22Rv1 (cell line): Measurements from ENCODE around the gene CHPF.

Source experiments
- H3K27ac ChIP-seq: fragments of 450-650 bp; 2 replicates; pipeline ENCODE4 v1.5.1; 2017
- ZFX ChIP-seq: fragments of 450-650 bp; IDR thresholded peaks from 2 replicates; pipeline ENCODE4 v1.6.1; 2017; ENCODE audit warnings: antibody characterized with exemption, borderline replicate concordance
- TF ChIP-seq, protein P1 (sequence below): fragments of 450-650 bp; IDR thresholded peaks from 2 replicates; pipeline ENCODE4 v1.5.1; 2017; ENCODE audit warnings: mild to moderate bottlenecking

CHPF gene

DNA sequence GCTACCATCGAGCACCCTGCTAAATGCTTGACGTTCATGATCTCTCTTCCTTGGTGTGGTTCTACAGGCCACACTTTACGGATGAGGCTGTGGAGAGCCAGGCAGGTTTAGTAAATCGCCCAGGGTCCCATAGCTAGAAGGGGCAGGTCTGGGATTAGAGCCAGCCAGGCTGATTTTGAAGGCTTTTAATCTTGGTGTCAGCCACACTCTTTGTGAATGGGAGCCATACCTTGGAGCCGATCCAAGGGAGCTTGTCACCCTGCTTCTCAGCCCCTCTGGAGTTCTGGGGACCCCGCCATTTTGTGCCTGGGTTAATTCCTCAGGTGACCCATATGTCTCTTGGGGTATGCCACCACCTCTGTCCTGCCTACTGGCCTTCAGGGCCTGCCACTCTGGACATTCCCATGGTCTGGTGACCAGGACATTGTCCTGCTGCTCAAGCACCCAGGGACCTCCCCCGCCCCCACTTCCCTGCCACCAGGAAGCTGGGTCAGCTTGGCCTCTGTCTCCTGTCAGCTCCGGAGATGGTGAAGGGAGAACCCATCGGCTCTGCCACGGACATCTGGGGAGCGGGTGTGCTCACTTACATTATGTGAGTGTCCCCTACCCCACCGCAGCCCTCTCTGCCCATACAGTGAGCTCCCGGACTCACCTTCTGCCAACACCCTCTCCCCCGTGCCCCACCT, 52.2 kb downstream of the CHPF start:
- TF ChIP-seq, protein P1, sequence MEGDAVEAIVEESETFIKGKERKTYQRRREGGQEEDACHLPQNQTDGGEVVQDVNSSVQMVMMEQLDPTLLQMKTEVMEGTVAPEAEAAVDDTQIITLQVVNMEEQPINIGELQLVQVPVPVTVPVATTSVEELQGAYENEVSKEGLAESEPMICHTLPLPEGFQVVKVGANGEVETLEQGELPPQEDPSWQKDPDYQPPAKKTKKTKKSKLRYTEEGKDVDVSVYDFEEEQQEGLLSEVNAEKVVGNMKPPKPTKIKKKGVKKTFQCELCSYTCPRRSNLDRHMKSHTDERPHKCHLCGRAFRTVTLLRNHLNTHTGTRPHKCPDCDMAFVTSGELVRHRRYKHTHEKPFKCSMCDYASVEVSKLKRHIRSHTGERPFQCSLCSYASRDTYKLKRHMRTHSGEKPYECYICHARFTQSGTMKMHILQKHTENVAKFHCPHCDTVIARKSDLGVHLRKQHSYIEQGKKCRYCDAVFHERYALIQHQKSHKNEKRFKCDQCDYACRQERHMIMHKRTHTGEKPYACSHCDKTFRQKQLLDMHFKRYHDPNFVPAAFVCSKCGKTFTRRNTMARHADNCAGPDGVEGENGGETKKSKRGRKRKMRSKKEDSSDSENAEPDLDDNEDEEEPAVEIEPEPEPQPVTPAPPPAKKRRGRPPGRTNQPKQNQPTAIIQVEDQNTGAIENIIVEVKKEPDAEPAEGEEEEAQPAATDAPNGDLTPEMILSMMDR: no peak
- no peak overlapping the region for H3K27ac ChIP-seq

DNA sequence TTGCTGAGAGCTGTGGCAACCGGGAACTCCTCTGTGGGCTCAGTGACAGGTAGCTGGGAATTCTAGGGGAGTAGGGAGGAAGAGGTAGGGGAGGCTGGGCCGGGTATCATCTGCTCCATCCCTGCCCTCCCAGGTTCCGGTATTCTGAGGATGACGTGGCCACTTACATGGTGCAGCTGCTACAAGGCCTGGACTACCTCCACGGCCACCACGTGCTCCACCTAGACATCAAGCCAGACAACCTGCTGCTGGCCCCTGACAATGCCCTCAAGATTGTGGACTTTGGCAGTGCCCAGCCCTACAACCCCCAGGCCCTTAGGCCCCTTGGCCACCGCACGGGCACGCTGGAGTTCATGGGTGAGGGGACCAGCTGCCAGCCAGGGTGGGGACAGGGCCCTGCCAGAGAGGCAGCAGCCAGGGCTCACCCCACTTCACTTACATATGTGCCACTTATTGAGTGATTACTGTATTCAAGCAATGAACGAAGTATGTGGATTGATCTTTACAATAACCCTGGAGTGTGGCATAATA, 52.9 kb downstream of the CHPF start:
- TF ChIP-seq, protein P1: no peak
- TF ChIP-seq ZFX: no peak
- no peak overlapping the region for H3K27ac ChIP-seq

DNA sequence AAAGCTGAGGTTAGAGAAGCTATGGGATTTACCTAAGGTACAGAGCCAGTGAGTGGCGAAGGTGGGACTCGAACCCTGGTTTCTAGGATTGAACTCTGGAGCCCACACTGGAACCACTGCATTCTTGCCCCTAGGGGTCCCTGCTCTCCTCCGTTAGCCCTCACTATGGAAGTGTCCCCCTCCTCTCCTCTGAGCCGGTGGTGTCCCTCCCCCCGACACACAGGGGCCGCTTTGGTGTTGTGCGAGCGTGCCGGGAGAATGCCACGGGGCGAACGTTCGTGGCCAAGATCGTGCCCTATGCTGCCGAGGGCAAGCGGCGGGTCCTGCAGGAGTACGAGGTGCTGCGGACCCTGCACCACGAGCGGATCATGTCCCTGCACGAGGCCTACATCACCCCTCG, 53.4 kb downstream of the CHPF start:
- no peak for TF ChIP-seq ZFX
- TF ChIP-seq, protein P1: no peak

DNA sequence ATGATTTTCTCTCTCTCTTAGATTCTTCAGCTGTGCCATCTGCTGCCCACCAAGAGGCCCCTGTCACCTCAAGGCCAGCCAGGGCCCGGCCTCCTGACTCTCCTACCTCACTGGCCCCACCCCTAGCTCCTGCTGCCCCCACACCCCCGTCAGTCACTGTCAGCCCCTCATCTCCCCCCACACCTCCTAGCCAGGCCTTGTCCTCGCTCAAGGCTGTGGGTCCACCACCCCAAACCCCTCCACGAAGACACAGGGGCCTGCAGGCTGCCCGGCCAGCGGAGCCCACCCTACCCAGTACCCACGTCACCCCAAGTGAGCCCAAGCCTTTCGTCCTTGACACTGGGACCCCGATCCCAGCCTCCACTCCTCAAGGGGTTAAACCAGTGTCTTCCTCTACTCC, 54.3 kb downstream of the CHPF start:
- no peak overlapping the region for H3K27ac ChIP-seq
- TF ChIP-seq, protein P1: no peak
- no peak for TF ChIP-seq ZFX

More for the DNA sequence above, 53.4 kb downstream of the CHPF start:
- H3K27ac ChIP-seq: no peak overlapping the region
